ENCODE measurements around the gene DDX20. TPM values are rescaled to one million over a fixed set of nuclear protein-coding genes. Genes with fewer than 3 reads are reported as not detected.
"Not testable (repeated sequence)": the region's sequence is repeated elsewhere in the genome, so short reads cannot be mapped to it uniquely, and the experiment has no call there.

Gene DDX20
- total and polyA plus RNA-seq, 7 donors, result 6.2 to 11.6 (median 8.1) TPM

- 47 to 73% (median 59%) methylated on average over 2 of the region's 2 CpGs for WGBS, 3 donors
- H3K4me1 ChIP-seq, result no peaks in the 10 kb centered on the region
- no peaks in the 10 kb centered on the region for H3K9me3 ChIP-seq
- ATAC-seq, result no peak
- intact Hi-C loops (cut with DNase I), result loop anchor here in 1 of 2 donors (10.0 kb wide), 1 partner anchor 541 kb away; no protein-coding TSS in a partner anchor
- no peak overlapping the region for H3K27ac ChIP-seq
- H3K4me3 ChIP-seq, result no peak overlapping the region
- no peaks in the 10 kb centered on the region for H3K36me3 ChIP-seq (ENCODE audit: insufficient read depth in 1 of 2, low read depth in 1 of 2)
- H3K27me3 ChIP-seq (ENCODE audit: insufficient read depth in 3 of 3, low read length in 2 of 3), result no peaks in the 10 kb centered on the region
- TF ChIP-seq CTCF (IDR thresholded peaks at IDR 0.05), result no peak
- no peak for DNase-seq
Measured at GRCh38 chr1:111793923-111794322, 38.2 kb downstream of the DDX20 start.

GRCh38 chr1:111795401-111795800 lies 39.7 kb downstream of the DDX20 start:
- ATAC-seq (no peak), DNase-seq (no peak)
- Histone ChIP-seq H3K4me3 (no peak overlapping the region), H3K4me1 (no peaks in the 10 kb centered on the region), H3K27me3 (ENCODE audit: insufficient read depth in 3 of 3, low read length in 2 of 3) (no peaks in the 10 kb centered on the region), H3K27ac (no peak overlapping the region), H3K9me3 (no peaks in the 10 kb centered on the region), H3K36me3 (ENCODE audit: insufficient read depth in 1 of 2, low read depth in 1 of 2) (no peaks in the 10 kb centered on the region)
- intact Hi-C loops (cut with DNase I), result loop anchor here in 1 of 2 donors (10.0 kb wide), 1 partner anchor 539 kb away; no protein-coding TSS in a partner anchor
- WGBS, 3 donors, result 73 to 80% (median 79%) methylated on average over 6 of the region's 6 CpGs
- no peak for TF ChIP-seq CTCF (IDR thresholded peaks at IDR 0.05)

- Histone ChIP-seq H3K9me3 (no peaks in the 10 kb centered on the region), H3K27ac (no peak overlapping the region), H3K4me1 (peaks cover 7% of the 10 kb centered on the region), H3K4me3 (no peak overlapping the region), H3K27me3 (ENCODE audit: insufficient read depth in 3 of 3, low read length in 2 of 3) (no peaks in the 10 kb centered on the region), H3K36me3 (ENCODE audit: insufficient read depth in 1 of 2, low read depth in 1 of 2) (no peaks in the 10 kb centered on the region)
- intact Hi-C loops (cut with DNase I), result loop anchor here in 1 of 2 donors (10.0 kb wide), 1 partner anchor 536 kb away; no protein-coding TSS in a partner anchor
- no peak for TF ChIP-seq CTCF (IDR thresholded peaks at IDR 0.05)
- no peak for DNase-seq
- no peak for ATAC-seq
- WGBS, 3 donors, result 89 to 96% (median 90%) methylated on average over 2 of the region's 2 CpGs
Measured at GRCh38 chr1:111798580-111798979, 42.9 kb downstream of the DDX20 start.

GRCh38 chr1:111799722-111800121 lies 44.0 kb downstream of the DDX20 start:
- not testable (repeated sequence) for H3K27ac ChIP-seq; DNase-seq; H3K9me3 ChIP-seq; H3K36me3 ChIP-seq (ENCODE audit: insufficient read depth in 1 of 2, low read depth in 1 of 2); ATAC-seq; H3K4me1 ChIP-seq; H3K27me3 ChIP-seq (ENCODE audit: insufficient read depth in 3 of 3, low read length in 2 of 3); H3K4me3 ChIP-seq
- WGBS, 3 donors, result 89 to 96% (median 92%) methylated on average over 8 to 14 of the region's 14 CpGs
- intact Hi-C loops (cut with DNase I), result loop anchor here in 1 of 2 donors (5.0 to 10.0 kb wide), 2 partner anchors 193 to 535 kb away; no protein-coding TSS in a partner anchor

- no peak overlapping the region for H3K4me3 ChIP-seq
- TF ChIP-seq CTCF (IDR thresholded peaks at IDR 0.05), result peak; percentile 18
- intact Hi-C loops (cut with DNase I), result loop anchor here in 1 of 2 donors (5.0 kb wide), 1 partner anchor 191 kb away; no protein-coding TSS in a partner anchor
- DNase-seq (no peak), ATAC-seq (peak; percentile 74 to 94 (median 89))
- no peaks in the 10 kb centered on the region for H3K9me3 ChIP-seq
- H3K27me3 ChIP-seq (ENCODE audit: insufficient read depth in 3 of 3, low read length in 2 of 3), result no peaks in the 10 kb centered on the region
- H3K36me3 ChIP-seq (ENCODE audit: insufficient read depth in 1 of 2, low read depth in 1 of 2), result no peaks in the 10 kb centered on the region
- 62 to 70% (median 67%) methylated on average over 13 of the region's 13 CpGs for WGBS, 3 donors
- no peak overlapping the region for H3K27ac ChIP-seq
- H3K4me1 ChIP-seq, result peaks cover 7% of the 10 kb centered on the region
Measured at GRCh38 chr1:111801071-111801850, 45.6 kb downstream of the DDX20 start.
